ENCODE results near the gene PKD1L1.
A peak's percentile ranks its signal among the peaks of the same experiment; 100 is the strongest.

PKD1L1 gene

GRCh38 chr7:47833211-47833610, 115.1 kb downstream of the PKD1L1 start:
- DNase-seq (ENCODE audit: insufficient read length, low spot score) (no peak), FAIRE-seq (no peak)

GRCh38 chr7:47832105-47832715, 116.1 kb downstream of the PKD1L1 start:
- peak; percentile 52 for FAIRE-seq
- DNase-seq (ENCODE audit: insufficient read length, low spot score): no peak

DNA sequence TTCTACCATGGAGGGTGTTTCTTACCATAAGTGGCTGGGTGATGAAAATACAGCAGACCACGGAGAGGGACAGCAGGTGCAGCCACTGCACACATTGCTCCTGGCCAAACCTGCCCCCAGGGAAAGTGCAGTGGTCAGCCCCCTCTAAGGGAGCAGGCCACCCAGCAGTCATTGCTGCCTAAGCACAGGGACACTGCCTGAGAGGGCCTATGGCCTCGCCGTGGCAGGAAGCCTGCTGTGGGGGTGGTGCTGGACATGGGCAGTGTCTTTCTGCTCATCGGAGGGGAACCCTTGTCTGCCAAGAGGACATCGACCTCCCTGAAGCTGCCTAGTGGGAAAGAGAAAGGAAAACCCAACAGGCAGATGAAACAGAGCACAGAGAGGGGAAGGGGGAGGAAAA, 118.3 kb downstream of the PKD1L1 start:
- DNase-seq (ENCODE audit: insufficient read length, low spot score) (no peak), FAIRE-seq (peak; percentile 38)

DNA sequence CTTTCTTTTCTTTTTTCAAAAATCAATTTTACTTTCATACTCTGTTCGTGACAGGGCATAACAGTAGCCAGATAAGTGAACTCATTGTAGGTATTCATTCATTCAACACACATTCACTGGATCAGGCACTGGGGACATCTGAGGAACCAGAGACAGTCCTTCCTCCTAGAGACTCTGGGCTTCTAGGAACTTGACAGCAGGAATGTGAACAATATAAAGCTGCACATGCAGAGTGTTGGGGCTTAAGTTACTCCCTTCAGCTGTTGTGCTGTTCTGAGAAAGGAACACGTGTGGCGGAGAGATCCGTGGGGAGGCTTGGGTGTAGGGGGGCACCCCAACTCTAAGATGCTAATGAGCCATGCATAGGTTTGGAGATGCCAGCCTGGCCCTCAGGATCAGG, 120.4 kb downstream of the PKD1L1 start:
- DNase-seq (ENCODE audit: insufficient read length, low spot score): no peak
- no peak for FAIRE-seq

DNA sequence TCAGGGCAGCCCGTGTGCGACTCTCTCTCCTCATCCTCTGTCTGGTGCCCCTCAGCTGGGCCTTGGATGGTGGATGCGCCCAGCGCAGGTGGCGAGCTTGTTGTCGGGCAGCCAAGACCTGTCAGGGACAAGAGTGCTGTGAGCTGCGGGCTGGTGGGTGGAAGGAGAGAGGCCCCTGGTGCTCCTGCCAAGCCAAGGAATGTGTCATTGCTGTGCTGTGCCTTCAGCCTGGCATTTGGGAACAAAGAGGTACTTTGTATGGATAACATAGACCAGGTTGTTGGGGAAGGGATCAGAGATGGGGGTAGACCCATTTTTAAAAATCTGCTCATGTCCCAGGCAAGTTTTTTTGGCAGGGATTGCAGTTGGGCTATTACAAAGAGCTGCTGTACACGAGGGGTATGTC, 120.9 kb downstream of the PKD1L1 start:
- no peak for FAIRE-seq
- no peak for DNase-seq (ENCODE audit: insufficient read length, low spot score)

DNA sequence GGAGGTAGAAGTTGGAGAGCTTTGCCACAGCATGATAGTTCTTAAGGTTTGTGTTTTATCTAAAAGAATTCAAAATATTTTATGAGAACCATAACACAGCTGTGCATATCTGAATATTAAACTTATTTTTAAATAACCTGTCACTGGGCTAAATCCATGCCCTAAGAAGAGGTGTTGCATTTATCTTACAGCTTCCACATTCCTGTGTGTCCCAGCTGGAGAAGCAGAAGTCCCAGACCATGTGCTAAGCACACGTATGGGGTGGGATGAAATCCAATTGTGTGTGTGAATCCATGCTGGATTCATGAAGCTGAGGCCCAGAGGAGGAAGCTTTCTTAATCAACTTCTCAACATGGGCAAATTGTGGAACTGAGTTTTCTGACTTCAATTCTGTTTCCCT, 121.5 kb downstream of the PKD1L1 start:
- no peak for DNase-seq (ENCODE audit: insufficient read length, low spot score)

GRCh38 chr7:47819607-47819920, 128.7 kb downstream of the PKD1L1 start:
- DNase-seq (ENCODE audit: insufficient read length, low spot score): no peak
- no peak for FAIRE-seq

More for the DNA sequence above, 121.5 kb downstream of the PKD1L1 start:
- no peak for FAIRE-seq

GRCh38 chr7:47818796-47819606, 129.3 kb downstream of the PKD1L1 start:
- DNase-seq (ENCODE audit: insufficient read length, low spot score): peak; percentile 75
- FAIRE-seq: peak; percentile 65

- DNase-seq (ENCODE audit: insufficient read length, low spot score): no peak
- no peak for FAIRE-seq
These were observed 130.3 kb downstream of the PKD1L1 start for GRCh38 chr7:47817917-47818316.

- DNase-seq (ENCODE audit: insufficient read length, low spot score): no peak
- FAIRE-seq: peak; percentile 26
These were observed 131.6 kb downstream of the PKD1L1 start for GRCh38 chr7:47816647-47817046.

DNA sequence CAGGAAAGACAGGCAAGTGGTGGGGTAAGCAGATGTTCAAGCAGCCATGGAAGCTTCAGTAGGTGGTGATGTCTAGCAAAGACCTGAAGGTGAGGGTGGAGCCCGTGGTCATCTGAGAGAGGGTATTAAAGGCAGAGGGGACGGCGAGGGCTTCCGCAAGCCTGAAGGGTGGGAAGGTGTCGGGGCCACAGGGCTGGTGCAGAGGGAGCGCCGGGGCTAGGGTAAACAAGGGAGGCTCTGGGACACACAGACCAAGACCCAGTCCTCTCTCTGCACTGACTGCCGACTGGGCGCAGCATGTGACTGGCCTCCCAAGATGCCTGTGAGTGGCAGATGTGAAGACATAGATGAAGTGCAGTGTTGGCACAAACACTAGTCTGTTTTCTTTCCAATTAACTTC, 132.4 kb downstream of the PKD1L1 start:
- FAIRE-seq: no peak

GRCh38 chr7:47814905-47815613, 133.2 kb downstream of the PKD1L1 start:
- FAIRE-seq: no peak
- DNase-seq (ENCODE audit: insufficient read length, low spot score): no peak

More for the DNA sequence above, 132.4 kb downstream of the PKD1L1 start:
- DNase-seq (ENCODE audit: insufficient read length, low spot score): no peak

DNA sequence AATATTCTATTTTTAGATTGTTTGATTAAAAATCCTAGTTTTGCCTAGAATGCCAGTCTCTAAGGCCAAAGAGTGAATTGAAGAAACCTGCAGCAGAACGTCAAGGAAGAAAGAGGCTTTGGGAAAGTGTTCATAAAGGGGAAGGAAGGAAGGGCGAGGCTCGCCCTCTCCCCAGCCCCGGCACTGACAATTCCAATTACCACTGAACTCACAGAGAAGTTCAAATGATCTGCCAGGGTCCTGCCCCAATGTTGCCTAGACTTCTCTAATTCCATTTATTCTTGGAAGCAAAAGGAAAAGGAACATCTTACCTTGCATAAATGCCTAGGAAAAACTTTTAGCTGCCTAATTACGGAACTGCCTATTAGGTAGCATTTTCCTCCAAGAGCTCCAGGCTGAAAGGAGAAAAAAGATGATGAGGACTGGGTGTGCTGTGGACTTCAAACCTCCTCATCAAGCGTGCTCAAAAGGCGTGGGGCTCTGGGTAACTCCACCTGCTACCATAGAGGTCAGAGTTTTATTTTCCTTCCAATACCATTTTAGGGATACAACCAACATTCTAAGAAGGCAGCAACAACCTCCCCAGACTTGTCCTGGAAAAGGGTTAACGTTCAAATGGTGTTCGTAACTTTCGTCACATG, 134.5 kb downstream of the PKD1L1 start:
- no peak for FAIRE-seq
- DNase-seq (ENCODE audit: insufficient read length, low spot score): no peak

DNA sequence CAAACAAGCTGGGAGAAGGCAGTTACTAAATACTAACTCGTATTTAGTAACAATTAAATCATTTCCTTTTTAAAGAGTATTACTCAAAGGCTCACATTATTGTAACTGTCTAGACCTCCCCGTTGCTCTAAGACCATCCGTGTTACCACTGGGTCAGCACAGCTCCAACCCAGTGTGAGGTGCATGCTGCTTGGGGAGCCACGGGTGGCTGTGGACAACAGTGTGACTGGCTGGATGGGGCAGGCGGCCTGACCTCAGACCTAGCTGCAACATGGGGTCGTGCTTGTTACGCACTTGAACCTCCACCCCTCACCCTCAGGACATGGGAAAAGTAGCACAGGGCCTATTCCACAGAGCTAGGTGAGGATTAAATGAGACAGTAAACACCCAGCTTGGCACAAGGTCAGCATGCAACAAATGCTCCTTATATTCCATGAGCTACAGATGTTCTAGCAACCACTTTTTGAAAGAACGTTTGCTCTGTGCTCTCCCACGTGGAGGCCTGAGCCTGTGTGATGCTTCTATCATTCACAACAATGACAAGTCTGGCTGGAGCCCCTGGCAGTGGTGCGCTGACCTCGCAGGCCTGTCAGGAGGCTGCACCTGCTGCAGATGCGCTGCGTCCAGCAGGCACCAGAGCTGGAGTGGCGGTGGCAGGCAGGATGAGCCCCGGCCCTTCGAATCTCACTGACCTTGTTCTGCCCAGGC, 135.7 kb downstream of the PKD1L1 start:
- no peak for DNase-seq (ENCODE audit: insufficient read length, low spot score)
- no peak for FAIRE-seq

DNA sequence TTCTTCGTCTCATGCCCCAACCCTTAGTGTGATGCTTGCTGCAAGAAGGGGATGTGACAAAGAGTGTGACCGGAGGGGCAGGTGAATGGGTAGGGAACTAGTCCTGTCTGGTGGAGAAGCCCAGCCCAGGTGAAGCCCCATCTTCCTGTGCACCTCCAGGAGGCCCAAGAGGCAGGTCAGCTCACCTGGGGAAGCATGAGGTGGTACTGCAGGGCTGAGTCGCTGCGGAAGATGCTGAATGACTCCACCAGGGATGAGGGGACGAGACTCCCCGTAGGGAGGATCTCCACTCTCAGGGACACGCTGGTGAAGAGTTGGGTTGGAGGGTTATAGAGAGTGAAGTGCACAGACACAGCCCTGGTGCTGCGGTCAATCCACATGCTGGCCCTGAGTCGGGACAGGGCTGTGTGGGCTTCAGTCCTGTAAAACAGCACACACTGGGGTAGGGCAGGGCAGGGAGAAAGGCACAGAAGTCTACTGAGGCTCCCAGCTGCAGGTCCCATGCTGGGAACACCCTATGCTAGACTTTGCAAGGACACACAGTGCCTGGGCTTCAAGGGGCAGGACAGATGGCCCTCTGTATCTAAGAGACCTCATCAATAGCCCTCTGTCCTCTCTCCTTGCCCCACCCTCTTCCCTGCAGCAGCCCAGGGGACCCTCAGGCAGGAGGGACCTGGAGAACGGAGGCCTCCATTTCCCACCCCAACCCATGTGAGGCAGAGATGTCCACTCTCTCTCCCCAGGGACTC, 136.5 kb downstream of the PKD1L1 start:
- no peak for DNase-seq (ENCODE audit: insufficient read length, low spot score)
- FAIRE-seq: no peak

- no peak for FAIRE-seq
These were observed 138.9 kb downstream of the PKD1L1 start for GRCh38 chr7:47809387-47809786.

GRCh38 chr7:47808321-47808720, 139.9 kb downstream of the PKD1L1 start:
- no peak for FAIRE-seq

More at GRCh38 chr7:47809387-47809786, 138.9 kb downstream of the PKD1L1 start:
- DNase-seq (ENCODE audit: insufficient read length, low spot score): no peak

DNA sequence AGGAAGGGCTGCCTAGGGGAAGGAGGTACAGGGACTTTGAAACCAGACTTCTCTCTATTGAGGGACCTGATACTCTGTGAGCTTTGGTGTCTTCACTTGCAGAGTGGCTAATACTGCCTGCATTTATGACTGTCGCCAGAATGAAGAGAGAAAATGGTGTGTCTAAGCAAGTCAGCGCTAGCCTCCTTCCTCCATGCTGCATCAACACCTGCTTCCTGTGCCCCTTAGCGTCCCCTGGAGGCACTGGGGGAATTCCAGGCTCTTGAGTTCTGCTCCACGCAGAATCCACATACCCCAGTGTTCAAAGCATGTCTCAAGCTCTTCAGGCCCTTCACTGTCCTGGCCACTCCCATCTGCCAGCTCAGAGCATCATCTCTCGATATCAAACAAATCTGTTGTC, 140.5 kb downstream of the PKD1L1 start:
- FAIRE-seq: no peak

More at GRCh38 chr7:47808321-47808720, 139.9 kb downstream of the PKD1L1 start:
- DNase-seq (ENCODE audit: insufficient read length, low spot score): no peak

GRCh38 chr7:47807126-47807525, 141.1 kb downstream of the PKD1L1 start:
- FAIRE-seq: no peak
- no peak for DNase-seq (ENCODE audit: insufficient read length, low spot score)

More for the DNA sequence above, 140.5 kb downstream of the PKD1L1 start:
- DNase-seq (ENCODE audit: insufficient read length, low spot score): no peak

DNA sequence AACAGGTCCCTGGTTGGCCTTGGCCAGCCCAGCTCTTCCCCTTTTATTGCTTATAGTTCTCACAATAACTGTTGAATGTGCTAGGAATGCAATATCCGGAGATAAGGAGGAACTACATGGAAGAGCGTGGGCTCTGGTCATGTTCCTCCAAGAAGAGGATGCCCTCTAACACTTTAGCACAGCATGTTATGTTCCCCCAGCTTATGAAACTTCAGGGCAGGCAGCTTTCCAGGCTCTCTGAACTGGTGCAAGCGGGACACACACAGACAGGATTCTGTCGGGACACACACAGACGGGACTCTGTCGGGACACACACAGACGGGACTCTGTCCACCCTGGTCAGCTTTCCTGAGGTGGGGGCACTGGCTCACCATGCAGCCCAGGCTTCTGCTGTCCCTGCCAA, 141.6 kb downstream of the PKD1L1 start:
- FAIRE-seq (no peak), DNase-seq (ENCODE audit: insufficient read length, low spot score) (no peak)

Data from HTR-8/SVneo (cell line).